HG03354 (cell line): ENCODE results near the gene COL18A1.

ENCODE experiments used
- ATAC-seq: cut with Tn5 transposase; IDR thresholded peaks from one replicate; pipeline ENCODE4 v1.9.1; 2021; ENCODE audit warnings: mild to moderate bottlenecking; ENCODE audit not compliant: unreplicated experiment, poor library complexity, severe bottlenecking

The COL18A1 gene

DNA sequence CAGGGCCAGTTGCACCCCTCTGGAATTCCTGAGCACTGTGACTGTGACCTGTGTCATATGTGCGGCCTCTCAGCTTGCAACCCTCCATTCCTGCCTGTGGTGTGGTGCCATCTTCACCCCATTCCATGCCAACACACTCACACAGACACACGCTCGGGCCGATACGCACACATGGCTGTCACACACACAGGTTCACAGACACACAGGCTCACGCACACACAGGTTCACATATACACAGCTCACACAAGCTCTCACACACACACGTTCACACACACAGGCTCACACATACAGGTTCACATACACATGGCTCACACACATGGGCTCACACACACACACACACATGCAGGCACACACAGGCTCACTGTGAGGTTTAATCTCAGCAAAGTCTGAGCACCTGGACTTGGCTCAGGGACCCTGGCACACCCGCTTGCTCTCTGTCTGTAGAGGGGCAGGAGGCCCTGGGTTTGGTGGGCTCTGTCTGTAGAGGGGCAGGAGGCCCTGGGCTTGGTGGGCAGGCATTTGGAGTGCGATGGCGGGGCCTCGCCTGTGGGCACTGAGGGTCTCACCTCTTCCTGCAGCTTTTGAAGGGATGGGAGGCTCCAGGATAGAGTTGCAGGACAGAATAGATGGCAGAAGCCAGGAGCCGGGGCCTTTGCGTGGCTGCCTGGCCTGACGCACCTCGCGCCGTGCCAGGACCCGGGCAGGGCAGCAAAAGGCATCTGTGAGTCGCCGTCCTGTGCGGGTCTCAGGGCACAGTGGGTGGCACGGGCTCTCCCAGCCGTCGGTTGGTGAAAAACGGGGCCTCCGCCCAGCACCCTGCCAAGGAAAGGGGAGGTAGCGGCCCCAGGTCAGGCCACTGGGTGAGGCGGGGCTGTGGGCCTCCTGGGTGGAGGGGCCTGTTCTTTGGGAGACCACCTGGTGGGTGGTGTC, 17.1 kb downstream of the COL18A1 start:
- no peak for ATAC-seq

DNA sequence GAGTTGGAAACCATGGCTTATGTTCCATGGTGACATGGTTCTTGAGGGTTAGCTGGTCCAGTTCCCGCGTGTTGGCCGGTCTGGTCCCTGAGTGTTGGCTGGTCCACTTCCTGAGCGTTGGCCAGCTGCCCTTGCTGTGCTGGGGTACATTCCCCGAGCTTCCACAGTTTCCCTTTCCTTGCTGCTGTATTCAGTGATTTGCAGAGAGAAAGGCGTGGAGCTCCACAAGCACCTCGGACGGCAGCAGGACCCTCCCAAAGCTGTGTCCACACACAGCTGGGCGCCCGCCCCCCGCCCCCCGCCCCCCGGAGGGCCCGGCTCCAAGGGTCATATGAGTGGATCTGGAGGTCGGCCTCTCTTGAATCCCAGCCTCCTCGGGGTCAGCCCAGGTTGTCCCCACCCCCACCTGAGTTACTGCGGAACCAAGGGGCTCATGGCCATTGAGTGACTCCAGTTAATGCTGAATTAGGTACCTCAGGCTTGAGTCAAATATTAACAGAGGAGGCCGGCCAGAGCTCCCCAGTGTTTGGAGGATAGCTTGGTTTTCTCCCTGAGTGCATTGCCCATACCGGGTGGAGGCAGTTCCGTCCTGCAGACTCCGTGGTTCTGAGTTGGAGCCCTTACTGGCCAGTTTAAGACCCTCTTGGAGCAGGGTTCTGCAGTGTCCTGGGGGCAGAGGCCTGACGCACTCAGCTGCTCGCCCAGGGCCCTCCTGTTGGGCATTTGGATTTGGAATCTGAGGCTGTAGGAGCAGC, 18.4 kb downstream of the COL18A1 start:
- ATAC-seq = no peak

DNA sequence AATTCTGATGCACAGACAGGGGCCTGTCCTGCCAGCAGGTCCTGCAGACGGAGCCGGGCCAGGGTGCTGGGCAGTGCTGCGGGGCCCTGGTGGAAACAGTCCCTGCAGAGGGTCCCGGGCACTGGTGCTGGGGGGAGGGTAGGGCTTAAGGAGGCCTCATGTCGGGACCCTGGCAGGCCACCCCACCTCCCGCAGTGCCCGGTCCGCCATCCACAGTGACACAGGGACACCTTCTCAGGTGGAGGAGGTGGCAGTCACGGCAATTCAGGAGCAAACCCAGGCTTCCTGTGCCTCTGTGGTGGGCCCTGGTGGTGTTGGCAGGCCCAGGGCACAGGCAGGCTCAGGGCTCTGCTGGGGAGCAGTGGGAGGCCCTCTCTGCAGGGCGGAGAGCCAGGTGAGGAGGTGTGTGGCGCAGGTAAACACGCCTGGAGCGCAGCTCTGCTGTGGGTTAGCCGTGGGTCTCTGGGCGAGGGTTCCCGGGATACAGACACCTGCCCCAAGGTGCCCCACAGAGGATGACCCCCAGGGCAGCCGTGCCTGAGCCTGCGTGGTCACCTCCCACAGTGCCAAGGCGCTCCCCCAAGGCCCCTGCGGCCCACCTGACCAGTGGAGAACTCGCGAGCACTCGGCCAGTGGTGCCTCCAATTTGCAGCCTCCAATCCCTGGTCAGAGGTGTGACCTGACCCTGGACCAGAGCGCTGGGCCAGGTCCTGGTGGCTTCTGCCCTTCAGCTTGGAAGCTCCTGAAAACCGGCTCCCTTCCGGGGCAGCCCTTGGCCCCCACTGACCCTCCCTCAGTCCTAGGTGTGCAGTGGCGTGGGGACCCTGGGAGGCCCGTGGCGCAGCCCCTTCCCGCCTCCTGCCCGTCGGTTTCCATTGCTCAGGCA, 19.2 kb downstream of the COL18A1 start:
- ATAC-seq = no peak

DNA sequence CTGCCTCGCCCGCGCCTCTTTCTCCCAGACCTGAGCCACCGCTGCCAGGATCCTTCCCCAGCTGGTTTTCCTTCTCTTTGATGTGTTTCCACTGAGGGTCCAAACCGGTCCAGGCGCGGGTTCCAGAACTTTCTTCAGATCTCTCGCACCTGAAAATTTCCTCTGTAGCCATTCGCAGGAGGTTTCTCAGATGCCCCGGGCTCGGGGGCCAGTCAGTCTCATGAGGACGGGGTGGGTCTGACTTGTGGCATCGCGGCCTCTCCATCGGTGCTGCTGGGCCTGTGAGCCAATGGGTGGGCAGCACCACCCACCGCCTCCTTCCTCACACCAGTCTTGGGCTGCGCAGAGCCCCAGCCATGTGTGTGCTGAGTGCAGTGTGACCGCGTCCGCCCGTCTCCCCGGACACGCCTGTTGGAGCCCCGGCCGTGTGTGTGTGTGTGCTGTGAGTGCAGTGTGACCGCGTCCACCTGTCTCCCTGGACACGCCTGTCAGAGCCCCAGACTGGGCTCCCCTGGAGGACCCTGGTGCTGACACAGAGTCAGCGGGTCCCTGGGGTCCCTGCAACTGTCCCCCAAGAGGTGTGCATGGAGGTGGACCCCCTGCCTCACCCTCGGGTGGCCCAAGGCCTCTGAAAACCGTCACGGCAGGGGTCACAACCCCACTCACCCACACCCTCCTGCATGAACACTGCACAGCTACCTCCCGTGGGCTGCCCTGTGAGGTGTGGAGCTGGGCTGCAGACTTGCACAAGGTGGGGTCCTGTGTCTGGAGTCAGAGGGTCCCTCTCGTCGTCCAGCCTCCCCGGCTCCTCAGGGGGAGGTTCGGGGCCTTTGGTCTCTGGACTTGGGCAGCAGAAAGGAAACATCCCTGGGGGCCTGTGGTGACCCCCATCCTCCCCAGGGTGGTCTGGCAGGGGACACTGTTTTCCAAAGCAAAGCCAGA, 20.2 kb downstream of the COL18A1 start:
- ATAC-seq = no peak

DNA sequence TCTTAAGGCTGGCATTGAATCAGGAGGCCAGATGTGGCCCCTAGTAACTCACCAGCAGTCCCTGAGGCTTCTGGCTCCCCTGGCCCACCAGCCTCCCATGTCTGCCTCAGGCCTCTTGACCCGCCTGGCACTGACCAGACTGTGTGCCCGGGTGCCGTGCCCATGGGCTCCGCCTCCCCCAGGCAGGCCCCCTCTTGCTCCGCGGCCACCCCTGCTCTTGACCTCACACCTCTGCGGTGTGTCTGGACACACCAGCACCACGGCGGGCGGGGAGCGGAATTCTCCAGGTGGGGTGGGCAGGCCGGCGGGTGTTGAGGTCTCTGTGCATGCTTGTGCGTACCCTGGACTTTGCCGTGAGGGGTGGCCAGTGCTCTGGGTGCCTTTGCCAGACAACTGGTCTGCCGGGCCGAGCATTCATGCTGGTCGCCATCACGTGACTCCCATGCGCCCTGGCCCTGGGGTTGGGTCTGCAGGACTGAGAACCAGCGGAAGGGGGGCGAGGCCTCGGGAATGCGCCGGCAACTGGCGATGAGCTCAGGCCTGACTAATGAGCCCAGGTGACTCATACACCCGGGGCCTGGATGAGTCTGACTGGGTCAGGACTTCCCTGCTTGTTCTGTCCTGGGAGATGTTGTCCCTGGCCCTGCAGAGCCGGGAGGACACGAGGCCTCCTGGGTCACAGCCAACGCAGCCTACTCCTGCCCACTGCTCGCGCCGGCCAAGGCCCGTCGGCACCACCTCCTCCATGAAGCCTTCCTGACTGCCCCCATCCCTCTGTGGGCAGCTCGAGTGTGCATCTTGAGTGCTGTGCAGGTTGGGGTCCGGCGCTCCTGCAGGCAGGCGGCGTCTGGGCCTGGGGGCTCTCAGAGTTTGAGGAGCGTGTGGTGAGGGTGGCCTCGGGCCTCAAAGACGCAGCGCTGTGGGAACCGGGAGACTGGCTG, 22.6 kb downstream of the COL18A1 start:
- no peak for ATAC-seq

DNA sequence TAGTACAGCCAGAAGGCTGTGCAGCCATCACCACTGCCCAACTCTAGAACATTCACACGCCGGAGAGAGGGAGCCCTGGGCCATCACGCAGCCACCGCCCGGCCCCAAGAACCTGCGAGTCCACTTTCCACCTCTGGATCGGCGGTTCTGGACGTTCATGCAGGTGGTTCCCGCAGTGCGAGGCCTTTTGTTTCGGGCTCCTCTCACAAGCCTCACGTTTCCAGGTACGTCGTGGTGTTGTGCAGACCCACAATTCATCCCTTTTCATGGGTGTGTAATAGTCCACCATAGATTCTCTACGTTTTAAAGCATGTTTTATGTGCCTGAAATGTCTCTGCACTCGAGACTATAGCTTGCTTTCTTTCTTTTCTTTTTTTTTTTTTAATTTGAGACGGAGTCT, 23.6 kb downstream of the COL18A1 start:
- ATAC-seq = no peak

DNA sequence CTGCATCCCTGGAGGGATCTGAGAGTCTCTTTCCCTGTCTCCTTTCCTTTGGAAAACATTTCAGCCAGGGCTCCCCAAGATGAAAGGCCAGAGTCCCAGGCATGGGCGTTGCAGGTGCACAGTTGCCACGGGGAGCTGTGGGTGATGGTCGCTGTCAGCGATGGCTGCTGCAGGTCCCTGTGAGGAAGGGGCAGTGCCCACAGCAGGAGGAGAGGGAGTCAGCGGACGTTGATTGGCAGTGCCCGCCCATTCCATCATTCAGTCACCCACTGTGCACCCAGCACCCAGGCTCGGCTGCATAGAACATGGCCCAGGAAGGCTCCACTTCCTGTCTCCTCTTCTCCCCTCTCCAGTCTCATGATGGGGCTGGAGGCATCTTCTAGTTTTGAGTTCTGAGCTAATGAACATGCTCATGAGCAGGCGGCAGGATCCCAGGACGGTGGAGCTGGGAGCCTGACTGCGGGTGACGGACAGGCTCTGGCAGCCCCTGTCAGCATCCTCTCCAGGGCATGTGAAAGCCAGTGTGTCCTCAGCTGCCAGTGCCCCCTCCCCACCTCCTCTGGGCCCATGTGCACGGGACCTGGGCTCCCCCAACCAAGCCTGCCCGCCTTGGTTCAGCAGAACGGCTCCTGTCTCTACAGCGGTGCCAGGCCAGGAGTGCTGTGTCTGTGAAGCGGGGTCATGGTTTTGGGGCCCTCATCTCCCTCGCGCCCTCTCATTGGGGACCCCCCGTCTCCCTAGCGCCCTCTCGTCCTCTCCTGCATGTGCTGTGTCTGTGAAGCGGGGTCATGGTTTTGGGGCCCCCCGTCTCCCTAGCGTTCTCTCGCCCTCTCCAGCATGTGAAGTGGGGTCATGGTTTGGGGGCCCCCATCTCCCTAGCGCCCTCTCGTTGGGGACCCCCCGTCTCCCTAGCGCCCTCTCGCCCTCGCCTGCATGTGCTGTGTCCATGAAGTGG, 24.5 kb downstream of the COL18A1 start:
- ATAC-seq = no peak

DNA sequence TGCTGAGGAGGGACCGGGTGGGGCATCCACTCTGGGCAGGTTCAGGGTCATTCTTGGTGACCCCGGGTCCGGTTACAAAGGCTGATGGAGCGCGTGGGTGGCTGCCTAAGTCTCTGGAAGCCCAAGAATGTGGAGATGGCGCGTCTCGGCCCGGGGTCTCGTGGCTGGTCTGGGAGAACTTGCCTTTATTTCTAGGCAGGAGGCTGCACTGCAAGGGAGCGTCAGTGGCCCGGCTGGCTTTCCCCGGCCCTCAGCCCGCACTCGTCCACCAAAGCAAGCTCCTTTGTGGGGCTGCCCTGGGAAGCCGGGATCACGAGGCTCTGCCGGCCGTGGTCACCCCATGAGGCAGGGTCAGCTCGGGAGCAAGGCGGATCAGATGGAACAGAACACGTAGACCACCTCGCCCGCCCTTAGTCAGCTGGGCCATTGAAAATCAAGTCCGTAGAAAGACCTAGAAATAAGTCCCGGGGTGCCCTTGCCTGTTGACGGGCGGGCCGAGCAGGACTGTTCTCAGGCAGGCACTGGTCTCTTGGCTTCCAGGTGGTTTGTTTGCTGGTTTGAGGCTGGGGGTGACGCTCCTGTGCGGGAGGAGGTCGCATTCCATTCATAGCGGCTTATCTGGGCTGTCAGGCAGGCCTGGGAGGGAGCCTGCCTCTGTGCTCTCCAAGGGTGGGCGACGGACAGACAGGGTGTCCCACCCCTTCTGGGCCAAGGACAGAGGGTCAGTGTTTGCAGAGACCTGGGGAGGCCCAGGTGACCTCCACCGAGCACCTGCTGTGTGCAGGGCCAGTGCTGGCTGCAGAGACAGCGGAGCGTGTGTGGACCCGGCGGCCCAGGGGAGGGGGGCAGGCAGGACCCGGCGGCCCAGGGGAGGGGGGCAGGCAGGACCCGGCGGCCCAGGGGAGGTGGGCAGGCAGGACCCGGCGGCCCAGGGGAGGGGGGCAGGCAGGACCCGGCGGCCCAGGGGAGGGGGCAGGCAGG, 25.8 kb downstream of the COL18A1 start:
- no peak for ATAC-seq

DNA sequence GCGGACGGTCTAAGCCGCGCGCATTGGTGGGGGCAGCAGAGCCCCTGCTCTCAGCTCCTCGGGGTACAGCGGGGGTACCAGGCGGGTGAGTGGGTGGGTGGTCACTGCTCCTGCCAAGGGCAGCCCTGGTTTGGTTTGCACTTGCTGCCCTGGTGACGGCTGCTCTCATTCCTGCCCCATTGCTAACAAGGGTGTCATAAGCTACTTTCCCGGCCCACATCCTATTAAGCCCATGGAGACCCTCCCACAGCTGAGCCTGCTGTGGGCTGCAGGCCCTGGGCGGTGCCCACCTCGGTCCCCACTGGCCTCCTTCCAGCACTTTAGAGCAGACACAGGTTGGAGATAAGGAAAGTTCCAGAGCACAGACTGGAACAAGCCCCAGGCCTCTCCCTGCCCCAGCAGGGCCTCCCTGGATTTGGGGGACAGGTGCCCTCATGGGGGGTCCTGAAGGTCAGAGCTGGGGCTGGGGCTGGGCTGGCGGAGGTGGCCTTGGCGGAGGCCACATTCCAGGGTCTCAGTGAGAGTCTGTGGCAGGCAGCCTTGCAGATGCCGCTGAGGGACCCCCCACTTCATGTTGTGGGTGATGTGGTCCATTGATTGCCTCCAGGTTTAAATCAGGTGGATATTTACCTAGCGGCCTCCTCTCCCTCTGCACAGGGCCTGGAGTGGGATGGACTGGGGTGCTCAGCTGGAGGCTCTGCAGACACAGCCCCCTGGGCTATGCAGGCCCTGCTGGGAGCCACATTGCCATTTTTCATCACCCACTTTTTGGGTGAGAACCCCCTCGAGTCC, 27.0 kb downstream of the COL18A1 start:
- ATAC-seq = no peak

DNA sequence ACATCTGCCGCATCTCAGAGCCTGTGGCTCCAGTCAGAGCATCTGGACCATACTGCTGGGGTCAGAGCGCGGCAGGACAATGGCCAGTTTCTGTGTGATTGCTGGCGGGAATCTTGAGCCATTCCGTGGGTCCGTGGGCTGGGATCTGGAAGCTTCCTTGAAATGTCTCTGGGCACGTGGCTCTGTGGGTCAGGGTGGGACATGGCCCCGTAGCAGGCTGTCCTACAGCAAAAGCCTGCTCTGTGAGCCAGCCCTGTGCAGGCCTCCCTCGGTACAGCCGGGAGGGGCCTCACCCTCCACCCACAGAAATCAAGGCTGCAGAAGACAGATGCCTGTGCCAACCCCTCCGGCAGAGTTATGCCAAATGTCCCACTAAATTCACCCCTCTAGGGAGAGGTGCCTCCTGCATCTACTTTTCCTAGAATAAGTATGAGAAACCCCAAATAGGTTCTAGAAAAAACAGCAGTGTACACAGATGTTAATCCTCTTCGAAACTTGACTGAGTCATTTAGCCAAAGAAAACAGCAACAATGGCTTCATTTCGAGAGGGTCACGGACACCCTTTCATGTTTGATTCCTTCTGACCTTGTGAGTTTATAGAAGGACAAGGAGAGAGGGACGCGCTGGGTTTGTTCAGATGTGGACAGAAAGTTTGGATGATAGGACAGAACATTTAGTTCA, 27.8 kb downstream of the COL18A1 start:
- no peak for ATAC-seq

DNA sequence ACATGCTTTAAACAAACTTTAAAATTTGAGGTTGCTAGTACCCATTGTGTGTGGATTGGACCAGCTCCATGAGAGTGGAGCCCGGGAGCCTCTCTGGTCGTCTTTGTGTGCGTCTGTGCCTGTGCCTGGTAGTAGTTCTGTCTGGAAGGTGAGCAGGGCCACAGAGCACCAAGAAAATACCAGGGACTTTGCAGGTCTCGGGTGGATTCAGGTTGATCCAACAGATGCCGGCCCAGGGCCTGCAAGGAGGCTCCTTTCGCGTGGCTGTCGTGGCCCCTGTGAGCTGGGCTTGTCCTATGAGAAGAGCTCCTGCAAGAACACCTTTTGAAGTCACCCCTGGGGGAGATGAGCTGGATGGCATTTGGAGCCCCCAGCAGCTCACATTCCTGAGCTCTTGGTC, 28.3 kb downstream of the COL18A1 start:
- no peak for ATAC-seq

DNA sequence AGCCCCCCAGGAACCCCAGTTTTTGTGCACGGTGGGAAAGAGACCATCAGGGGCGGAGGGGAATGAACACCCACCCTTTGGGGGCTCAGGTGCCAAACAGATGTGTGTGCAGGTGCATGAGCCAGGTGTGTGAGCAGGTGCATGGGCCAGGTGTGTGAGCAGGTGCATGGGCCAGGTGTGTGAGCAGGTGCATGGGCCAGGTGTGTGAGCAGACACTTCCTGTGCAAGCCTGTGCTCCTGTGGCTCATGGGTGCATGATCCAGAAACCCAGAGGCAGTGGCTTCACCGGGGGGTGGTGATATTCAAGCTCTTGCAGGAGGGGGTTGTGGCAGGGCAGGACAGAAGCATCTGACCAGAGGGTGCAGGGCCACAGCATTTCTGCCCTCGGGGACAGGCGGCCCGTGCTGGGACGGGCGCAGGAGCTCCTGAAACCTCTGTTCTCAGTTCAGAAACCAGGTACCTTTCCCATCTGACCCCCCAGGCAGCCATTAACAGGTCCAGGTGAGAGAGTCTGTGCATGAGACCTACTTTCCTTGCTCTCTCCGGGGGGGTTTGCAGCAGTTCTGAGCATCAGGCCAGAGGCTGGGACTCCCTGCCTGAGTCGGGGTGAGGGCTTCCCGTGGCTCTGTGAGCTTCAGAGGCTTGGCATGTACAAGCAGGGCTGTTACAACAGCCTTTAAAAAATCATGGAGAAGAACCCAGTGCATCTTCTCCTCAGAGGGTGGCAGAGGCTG, 29.1 kb downstream of the COL18A1 start:
- no peak for ATAC-seq

DNA sequence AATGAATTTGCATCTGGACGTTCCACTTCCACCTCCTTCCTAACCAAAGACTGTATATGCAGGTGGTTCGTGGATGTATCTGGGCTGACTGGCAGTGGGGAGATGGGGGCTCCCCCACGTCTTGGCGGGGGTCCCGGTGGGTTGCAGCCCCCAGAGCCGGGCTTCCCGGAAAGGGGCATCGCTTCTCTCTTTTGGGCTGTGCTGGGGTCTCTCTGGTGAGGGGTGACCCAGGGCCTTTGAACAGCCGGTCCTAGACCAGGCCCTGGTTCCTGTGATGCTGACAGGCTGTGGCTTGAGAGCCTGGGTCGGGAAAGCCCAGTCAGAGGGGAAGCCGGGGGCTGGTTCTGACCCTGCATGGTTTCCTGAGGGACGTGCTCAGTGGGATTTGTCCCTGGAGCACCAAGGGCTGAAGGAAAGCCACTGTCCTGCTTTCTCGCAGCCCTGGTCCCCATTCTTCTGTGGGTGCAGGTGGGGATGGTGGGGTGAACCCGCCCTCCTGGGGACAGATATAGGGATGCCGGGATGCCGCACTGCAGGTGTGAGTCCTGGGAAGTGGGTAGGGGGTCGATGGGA, 29.8 kb downstream of the COL18A1 start:
- no peak for ATAC-seq
